Superior temporal gyrus (tissue), 1 donor: ENCODE measurements around the gene CCK.
"Not testable (repeated sequence)": the region's sequence is repeated elsewhere in the genome, so short reads cannot be mapped to it uniquely, and the experiment has no call there.

Experiments used
- DNase-seq: peaks from one replicate; pipeline ENCODE4 v3.0.0-alpha.2; 2016; ENCODE audit errors: extremely low spot score

CCK gene

GRCh38 chr3:42266085-42266484 lies at the start of gene CCK:
CCK (minus strand) TSS chr3:42266185; CDS start chr3:42263630, 2,555 bp downstream.
- DNase-seq, result no peak

GRCh38 chr3:42314411-42314810 lies 48.4 kb upstream of the CCK start:
- DNase-seq, result no peak

GRCh38 chr3:42308651-42309050 lies 42.7 kb upstream of the CCK start:
- no peak for DNase-seq

- no peak for DNase-seq
These were observed 40.5 kb upstream of the CCK start for GRCh38 chr3:42306499-42306898.

- no peak for DNase-seq
These were observed 37.1 kb upstream of the CCK start for GRCh38 chr3:42302924-42303634.

GRCh38 chr3:42301446-42302175 lies 35.6 kb upstream of the CCK start:
- no peak for DNase-seq

- DNase-seq, result no peak
These were observed 34.8 kb upstream of the CCK start for GRCh38 chr3:42300778-42301177.

- no peak for DNase-seq
These were observed 34.0 kb upstream of the CCK start for GRCh38 chr3:42300013-42300412.

GRCh38 chr3:42298259-42298658 lies 32.3 kb upstream of the CCK start:
- DNase-seq, result no peak

GRCh38 chr3:42292009-42292408 lies 26.0 kb upstream of the CCK start:
- no peak for DNase-seq

GRCh38 chr3:42290966-42291714 lies 25.2 kb upstream of the CCK start:
- no peak for DNase-seq

- no peak for DNase-seq
These were observed 23.0 kb upstream of the CCK start for GRCh38 chr3:42289026-42289425.

- no peak for DNase-seq
These were observed 22.4 kb upstream of the CCK start for GRCh38 chr3:42288385-42288784.

- not testable (repeated sequence) for DNase-seq
These were observed 21.4 kb upstream of the CCK start for GRCh38 chr3:42287423-42287822.

GRCh38 chr3:42277676-42278075 lies 11.7 kb upstream of the CCK start:
- peak; percentile 65 for DNase-seq

GRCh38 chr3:42276141-42277132 lies 10.5 kb upstream of the CCK start:
- DNase-seq, result peak; percentile 13

- DNase-seq, result no peak
These were observed 9.2 kb upstream of the CCK start for GRCh38 chr3:42275217-42275616.

GRCh38 chr3:42274266-42274665 lies 8.3 kb upstream of the CCK start:
- no peak for DNase-seq

GRCh38 chr3:42273361-42273760 lies 7.4 kb upstream of the CCK start:
- DNase-seq, result no peak

- no peak for DNase-seq
These were observed 5.8 kb upstream of the CCK start for GRCh38 chr3:42271786-42272185.

- no peak for DNase-seq
These were observed 4.6 kb upstream of the CCK start for GRCh38 chr3:42270561-42270960.
